ENCODE measurements around the gene RPUSD3. TPM values are rescaled to one million over a fixed set of nuclear protein-coding genes. Genes with fewer than 3 reads are reported as not detected.
"Not testable (repeated sequence)": the region's sequence is repeated elsewhere in the genome, so short reads cannot be mapped to it uniquely, and the experiment has no call there.

Gene RPUSD3
- total RNA-seq, 1 donor from 2014 or later = 40.7 TPM

- intact Hi-C loops (cut with DNase I) = loop anchor here (10.0 kb wide), 1 partner anchor 45 kb away; the partner anchor contains the start of gene IL17RC
- no peak for ATAC-seq
- DNase-seq (ENCODE audit: missing footprints) = no peak
Measured at GRCh38 chr3:9869955-9870354, 26.1 kb upstream of the RPUSD3 start.

GRCh38 chr3:9867106-9867505 lies 23.3 kb upstream of the RPUSD3 start:
- ATAC-seq = no peak
- intact Hi-C loops (cut with DNase I) = loop anchor here (10.0 kb wide), 1 partner anchor 48 kb away; the partner anchor contains the start of gene IL17RC
- no peak for DNase-seq (ENCODE audit: missing footprints)

GRCh38 chr3:9866639-9867038 lies 22.8 kb upstream of the RPUSD3 start:
- DNase-seq (ENCODE audit: missing footprints) (no peak), ATAC-seq (no peak)
- intact Hi-C loops (cut with DNase I) = loop anchor here (10.0 kb wide), 1 partner anchor 48 kb away; the partner anchor contains the start of gene IL17RC

GRCh38 chr3:9865125-9865637 lies 21.4 kb upstream of the RPUSD3 start:
- not testable (repeated sequence) for ATAC-seq; DNase-seq (ENCODE audit: missing footprints)
- intact Hi-C loops (cut with DNase I) = loop anchor here (10.0 kb wide), 1 partner anchor 50 kb away; the partner anchor contains the start of gene IL17RC

GRCh38 chr3:9864200-9864927 lies 20.6 kb upstream of the RPUSD3 start:
- intact Hi-C loops (cut with DNase I) = loop anchor here (10.0 kb wide), 1 partner anchor 50 kb away; the partner anchor contains the start of gene IL17RC

GRCh38 chr3:9863058-9863772 lies 19.4 kb upstream of the RPUSD3 start:
- DNase-seq (ENCODE audit: missing footprints) (no peak), ATAC-seq (no peak)
- intact Hi-C loops (cut with DNase I) = loop anchor here (2.0 to 10.0 kb wide), 2 partner anchors 28 to 52 kb away; partner anchors contain the start of genes IL17RC and JAGN1

More at GRCh38 chr3:9864200-9864927, 20.6 kb upstream of the RPUSD3 start:
- DNase-seq (ENCODE audit: missing footprints) (no peak), ATAC-seq (peak; percentile 64)

- ATAC-seq (peak; percentile 87), DNase-seq (ENCODE audit: missing footprints) (peak; percentile 84)
Measured at GRCh38 chr3:9862391-9863057, 18.7 kb upstream of the RPUSD3 start.

GRCh38 chr3:9861626-9862130 lies 17.9 kb upstream of the RPUSD3 start:
- DNase-seq (ENCODE audit: missing footprints) (no peak), ATAC-seq (no peak)
- intact Hi-C loops (cut with DNase I) = loop anchor here (2.0 to 10.0 kb wide), 2 partner anchors 29 to 53 kb away; partner anchors contain the start of genes IL17RC and JAGN1

More at GRCh38 chr3:9862391-9863057, 18.7 kb upstream of the RPUSD3 start:
- intact Hi-C loops (cut with DNase I) = loop anchor here (2.0 to 10.0 kb wide), 2 partner anchors 28 to 52 kb away; partner anchors contain the start of genes IL17RC and JAGN1

GRCh38 chr3:9861201-9861600 lies 17.4 kb upstream of the RPUSD3 start:
- intact Hi-C loops (cut with DNase I) = loop anchor here (10.0 kb wide), 1 partner anchor 54 kb away; the partner anchor contains the start of gene IL17RC
- no peak for DNase-seq (ENCODE audit: missing footprints)
- ATAC-seq = no peak

GRCh38 chr3:9859530-9860025 lies 15.8 kb upstream of the RPUSD3 start:
- intact Hi-C loops (cut with DNase I) = loop anchor here (10.0 kb wide), 1 partner anchor 55 kb away; the partner anchor contains the start of gene IL17RC

GRCh38 chr3:9855594-9855993 lies 11.8 kb upstream of the RPUSD3 start:
- intact Hi-C loops (cut with DNase I) = no loop called here
- DNase-seq (ENCODE audit: missing footprints) = no peak
- ATAC-seq = no peak

More at GRCh38 chr3:9859530-9860025, 15.8 kb upstream of the RPUSD3 start:
- DNase-seq (ENCODE audit: missing footprints) = no peak
- no peak for ATAC-seq

- intact Hi-C loops (cut with DNase I); ATAC-seq; DNase-seq (ENCODE audit: missing footprints): not testable (repeated sequence)
Measured at GRCh38 chr3:9854291-9854940, 10.6 kb upstream of the RPUSD3 start.

GRCh38 chr3:9852528-9852927 lies 8.7 kb upstream of the RPUSD3 start:
- intact Hi-C loops (cut with DNase I) = no loop called here
- DNase-seq (ENCODE audit: missing footprints) (no peak), ATAC-seq (no peak)

- ATAC-seq; intact Hi-C loops (cut with DNase I); DNase-seq (ENCODE audit: missing footprints): not testable (repeated sequence)
Measured at GRCh38 chr3:9851926-9852325, 8.1 kb upstream of the RPUSD3 start.

GRCh38 chr3:9851383-9851782 lies 7.6 kb upstream of the RPUSD3 start:
- DNase-seq (ENCODE audit: missing footprints); intact Hi-C loops (cut with DNase I): not testable (repeated sequence)

GRCh38 chr3:9848860-9849259 lies 5.1 kb upstream of the RPUSD3 start:
- DNase-seq (ENCODE audit: missing footprints); ATAC-seq; intact Hi-C loops (cut with DNase I): not testable (repeated sequence)

More at GRCh38 chr3:9851383-9851782, 7.6 kb upstream of the RPUSD3 start:
- not testable (repeated sequence) for ATAC-seq

GRCh38 chr3:9847870-9848269 lies 4.1 kb upstream of the RPUSD3 start:
- DNase-seq (ENCODE audit: missing footprints); ATAC-seq; intact Hi-C loops (cut with DNase I): not testable (repeated sequence)
